HPDE6-E6E7 (cell line): ENCODE data around the gene MAJIN.

Experiments
- DNase-seq: peaks from one replicate; pipeline ENCODE4 v3.0.0; 2011; ENCODE audit warnings: missing footprints; ENCODE audit errors: extremely low spot score

MAJIN gene

GRCh38 chr11:64892411-64892831, 79.5 kb downstream of the MAJIN start:
- DNase-seq: no peak

- no peak for DNase-seq
These were observed 80.0 kb downstream of the MAJIN start for GRCh38 chr11:64891880-64892279.

- DNase-seq: no peak
These were observed 80.6 kb downstream of the MAJIN start for GRCh38 chr11:64891215-64891848.

GRCh38 chr11:64890522-64890939, 81.4 kb downstream of the MAJIN start:
- DNase-seq: no peak

GRCh38 chr11:64888729-64889511, 83.0 kb downstream of the MAJIN start:
- DNase-seq: no peak

GRCh38 chr11:64888406-64888728, 83.5 kb downstream of the MAJIN start:
- no peak for DNase-seq
